NCI-H1930 (cell line): ENCODE measurements around the gene CNN2.

Experiments used
- DNase-seq, 2 experiments: peaks; one replicate each; lab custom pipeline; 2025; lab: John Stamatoyannopoulos, UW

The CNN2 gene

GRCh38 chr19:1049106-1049505, 22.7 kb downstream of the CNN2 start:
- DNase-seq: no peak

GRCh38 chr19:1049800-1050199, 23.4 kb downstream of the CNN2 start:
- no peak for DNase-seq

GRCh38 chr19:1050989-1051788, 24.8 kb downstream of the CNN2 start:
- DNase-seq: no peak

GRCh38 chr19:1051791-1052190, 25.4 kb downstream of the CNN2 start:
- no peak for DNase-seq

GRCh38 chr19:1052349-1052975, 26.1 kb downstream of the CNN2 start:
- no peak for DNase-seq

GRCh38 chr19:1053176-1054101, 27.0 kb downstream of the CNN2 start:
- DNase-seq: no peak

- no peak for DNase-seq
Measured at GRCh38 chr19:1054102-1055027, 28.0 kb downstream of the CNN2 start.

- no peak for DNase-seq
Measured at GRCh38 chr19:1055028-1055425, 28.6 kb downstream of the CNN2 start.

- no peak for DNase-seq
Measured at GRCh38 chr19:1055886-1056620, 29.6 kb downstream of the CNN2 start.

- peak in 1 of 2 experiments; percentile 61 for DNase-seq
Measured at GRCh38 chr19:1057176-1057855, 30.9 kb downstream of the CNN2 start.

- no peak for DNase-seq
Measured at GRCh38 chr19:1058112-1058511, 31.7 kb downstream of the CNN2 start.

- no peak for DNase-seq
Measured at GRCh38 chr19:1060689-1061088, 34.3 kb downstream of the CNN2 start.

- no peak for DNase-seq
Measured at GRCh38 chr19:1061987-1062386, 35.6 kb downstream of the CNN2 start.

GRCh38 chr19:1062387-1063029, 36.1 kb downstream of the CNN2 start:
- DNase-seq: no peak

- DNase-seq: no peak
Measured at GRCh38 chr19:1063030-1063908, 36.9 kb downstream of the CNN2 start.

- DNase-seq: no peak
Measured at GRCh38 chr19:1063909-1064660, 37.7 kb downstream of the CNN2 start.

- peak in 1 of 2 experiments; percentile 45 for DNase-seq
Measured at GRCh38 chr19:1064661-1065605, 38.5 kb downstream of the CNN2 start.
